HepG2 (cell line): ENCODE data around the gene PCDH7. TPM values are rescaled to one million over a fixed set of nuclear protein-coding genes. Genes with fewer than 3 reads are reported as not detected.

Experiments used
- RARA ChIP-seq: IDR thresholded peaks from 2 replicates; pipeline ENCODE4 v1.6.1; 2016; ENCODE audit warnings: missing genetic modification reagents, missing compliant biosample characterization
- SRF ChIP-seq: IDR thresholded peaks from 2 replicates; pipeline ENCODE4 v1.6.1; 2011; ENCODE audit warnings: mild to moderate bottlenecking, low read depth, low read length, moderate library complexity
- TBX2 ChIP-seq: sonication (generic); formaldehyde crosslinking; IDR thresholded peaks from 2 replicates; pipeline ENCODE4 v1.5.0; 2020; ENCODE audit warnings: missing genetic modification reagents, mild to moderate bottlenecking, borderline replicate concordance
- ZNF33B ChIP-seq: sonication (generic); formaldehyde crosslinking; IDR thresholded peaks from 2 replicates; pipeline ENCODE4 v1.5.1; 2020; ENCODE audit warnings: mild to moderate bottlenecking, missing genetic modification reagents
- ZNF432 ChIP-seq: sonication (generic); formaldehyde crosslinking; IDR thresholded peaks from 2 replicates; pipeline ENCODE4 v1.5.0; 2020; ENCODE audit warnings: missing genetic modification reagents, mild to moderate bottlenecking, borderline replicate concordance
- ZNF501 ChIP-seq: sonication (generic); formaldehyde crosslinking; IDR thresholded peaks from 2 replicates; pipeline ENCODE4 v1.5.1; 2020; ENCODE audit warnings: mild to moderate bottlenecking, moderate library complexity, missing genetic modification reagents
- ZNF720 ChIP-seq: sonication (generic); formaldehyde crosslinking; IDR thresholded peaks from 2 replicates; pipeline ENCODE4 v1.4.0; 2020; ENCODE audit warnings: missing genetic modification reagents
- ZSCAN30 ChIP-seq: sonication (generic); formaldehyde crosslinking; IDR thresholded peaks from 2 replicates; pipeline ENCODE4 v1.5.0; 2020; ENCODE audit warnings: mild to moderate bottlenecking, missing genetic modification reagents
- polyA plus RNA-seq, 8 experiments: library from polyadenylated mRNA; depleted of rRNA in 3 of 8; stranded (reverse) in 7 of 8; unstranded in 1 of 8; fragments of >200 nt; fragmentation: Illumina TruSeq in 4 of 8; extraction: Trizol in 4 of 8; gene quantifications; 2 replicates each; pipeline versions ENCODE4 v1.2.1 to v1.2.3, GENCODE V29; 2011 to 2016; ENCODE audit warnings: low read depth in 4 of 8, missing spikeins in 1 of 8, mixed read lengths in 1 of 8; ENCODE audit not compliant: insufficient read depth in 1 of 8
- total RNA-seq, 5 experiments: library from RNA; depleted of rRNA; stranded (reverse); fragments of >200 nt; fragmentation: Illumina TruSeq; extraction: Trizol; gene quantifications; 2 replicates each; pipeline ENCODE4 v1.2.3, GENCODE V29; 2016; ENCODE audit warnings: low read depth in 1 of 5
- TF ChIP-seq, protein P1 (sequence below), 2 experiments: sonication (generic) in 1 of 2; formaldehyde crosslinking in 1 of 2; IDR thresholded peaks; 2 replicates each; pipeline versions ENCODE4 v1.4.0 to v1.6.1; 2018 to 2020; ENCODE audit warnings: missing genetic modification reagents in 2 of 2, borderline replicate concordance in 1 of 2, low read depth in 1 of 2, mild to moderate bottlenecking in 1 of 2, missing biosample characterization in 1 of 2
- TF ChIP-seq, protein P2 (sequence below): sonication (generic); formaldehyde crosslinking; IDR thresholded peaks from 2 replicates; pipeline ENCODE4 v1.4.0; 2020; ENCODE audit warnings: missing genetic modification reagents, mild to moderate bottlenecking, borderline replicate concordance

Gene PCDH7
- total and polyA plus RNA-seq, 2 of the 13 experiments (the other 11 are each of a cell fraction or from before 2014, with no cell fraction given): not detected

DNA sequence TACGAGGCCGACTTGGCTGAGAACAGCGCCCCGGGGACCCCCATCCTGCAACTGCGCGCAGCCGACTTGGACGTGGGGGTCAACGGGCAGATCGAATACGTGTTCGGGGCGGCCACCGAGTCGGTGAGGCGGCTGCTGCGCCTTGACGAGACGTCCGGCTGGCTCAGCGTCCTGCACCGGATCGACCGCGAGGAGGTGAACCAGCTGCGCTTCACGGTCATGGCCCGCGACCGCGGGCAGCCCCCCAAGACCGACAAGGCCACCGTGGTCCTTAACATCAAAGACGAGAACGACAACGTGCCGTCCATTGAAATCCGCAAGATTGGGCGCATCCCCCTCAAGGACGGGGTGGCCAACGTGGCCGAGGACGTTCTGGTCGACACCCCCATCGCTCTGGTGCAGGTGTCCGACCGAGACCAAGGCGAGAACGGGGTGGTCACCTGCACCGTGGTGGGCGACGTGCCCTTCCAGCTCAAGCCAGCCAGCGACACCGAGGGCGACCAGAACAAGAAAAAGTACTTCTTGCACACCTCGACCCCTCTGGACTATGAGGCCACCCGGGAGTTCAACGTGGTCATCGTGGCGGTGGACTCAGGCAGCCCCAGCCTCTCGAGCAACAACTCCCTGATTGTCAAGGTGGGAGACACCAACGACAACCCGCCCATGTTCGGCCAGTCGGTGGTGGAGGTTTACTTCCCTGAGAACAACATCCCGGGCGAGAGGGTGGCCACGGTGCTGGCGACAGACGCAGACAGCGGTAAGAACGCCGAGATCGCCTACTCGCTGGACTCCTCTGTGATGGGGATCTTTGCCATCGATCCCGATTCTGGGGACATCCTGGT is 2.4 kb downstream of the PCDH7 start (continued):
- TF ChIP-seq ZNF501 (CRISPR knock-in tag) (no peak), SRF (no peak), RARA (CRISPR knock-in tag) (no peak), ZNF432 (CRISPR knock-in tag) (no peak), TBX2 (CRISPR knock-in tag) (no peak), ZSCAN30 (CRISPR knock-in tag) (no peak), ZNF720 (no peak), ZNF33B (CRISPR knock-in tag) (no peak)
- TF ChIP-seq, protein P1, sequence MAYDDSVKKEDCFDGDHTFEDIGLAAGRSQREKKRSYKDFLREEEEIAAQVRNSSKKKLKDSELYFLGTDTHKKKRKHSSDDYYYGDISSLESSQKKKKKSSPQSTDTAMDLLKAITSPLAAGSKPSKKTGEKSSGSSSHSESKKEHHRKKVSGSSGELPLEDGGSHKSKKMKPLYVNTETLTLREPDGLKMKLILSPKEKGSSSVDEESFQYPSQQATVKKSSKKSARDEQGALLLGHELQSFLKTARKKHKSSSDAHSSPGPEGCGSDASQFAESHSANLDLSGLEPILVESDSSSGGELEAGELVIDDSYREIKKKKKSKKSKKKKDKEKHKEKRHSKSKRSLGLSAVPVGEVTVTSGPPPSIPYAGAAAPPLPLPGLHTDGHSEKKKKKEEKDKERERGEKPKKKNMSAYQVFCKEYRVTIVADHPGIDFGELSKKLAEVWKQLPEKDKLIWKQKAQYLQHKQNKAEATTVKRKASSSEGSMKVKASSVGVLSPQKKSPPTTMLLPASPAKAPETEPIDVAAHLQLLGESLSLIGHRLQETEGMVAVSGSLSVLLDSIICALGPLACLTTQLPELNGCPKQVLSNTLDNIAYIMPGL (CRISPR knock-in tag; IDR thresholded peaks at IDR 0.05; ENCODE audit: borderline replicate concordance in 1 of 2, low read depth in 1 of 2): no peak
- TF ChIP-seq, protein P2, sequence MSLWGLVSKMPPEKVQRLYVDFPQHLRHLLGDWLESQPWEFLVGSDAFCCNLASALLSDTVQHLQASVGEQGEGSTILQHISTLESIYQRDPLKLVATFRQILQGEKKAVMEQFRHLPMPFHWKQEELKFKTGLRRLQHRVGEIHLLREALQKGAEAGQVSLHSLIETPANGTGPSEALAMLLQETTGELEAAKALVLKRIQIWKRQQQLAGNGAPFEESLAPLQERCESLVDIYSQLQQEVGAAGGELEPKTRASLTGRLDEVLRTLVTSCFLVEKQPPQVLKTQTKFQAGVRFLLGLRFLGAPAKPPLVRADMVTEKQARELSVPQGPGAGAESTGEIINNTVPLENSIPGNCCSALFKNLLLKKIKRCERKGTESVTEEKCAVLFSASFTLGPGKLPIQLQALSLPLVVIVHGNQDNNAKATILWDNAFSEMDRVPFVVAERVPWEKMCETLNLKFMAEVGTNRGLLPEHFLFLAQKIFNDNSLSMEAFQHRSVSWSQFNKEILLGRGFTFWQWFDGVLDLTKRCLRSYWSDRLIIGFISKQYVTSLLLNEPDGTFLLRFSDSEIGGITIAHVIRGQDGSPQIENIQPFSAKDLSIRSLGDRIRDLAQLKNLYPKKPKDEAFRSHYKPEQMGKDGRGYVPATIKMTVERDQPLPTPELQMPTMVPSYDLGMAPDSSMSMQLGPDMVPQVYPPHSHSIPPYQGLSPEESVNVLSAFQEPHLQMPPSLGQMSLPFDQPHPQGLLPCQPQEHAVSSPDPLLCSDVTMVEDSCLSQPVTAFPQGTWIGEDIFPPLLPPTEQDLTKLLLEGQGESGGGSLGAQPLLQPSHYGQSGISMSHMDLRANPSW: no peak
